K562 (cell line): ENCODE results near the gene HOXA13. TPM values are rescaled to one million over a fixed set of nuclear protein-coding genes. Genes with fewer than 3 reads are reported as not detected.

Experiments
- ATAC-seq: fragments of 200-7000 bp; cut with Tn5 transposase; 3 replicates; pipeline ENCODE4 v1.9.1; 2020; ENCODE audit warnings: moderate library complexity
- BruUV-seq: library from RNA; stranded (reverse); fragments of 400-500 nt; replicated peaks from 2 replicates; lab custom pipeline; 2021; lab: Mats Ljungman, UMichigan
- CTCF ChIA-PET: fragments of 300-600 bp; formaldehyde crosslinking; extraction: SDS; loops from one replicate; lab custom pipeline; 2021; ENCODE audit warnings: low intra/inter-chr PET ratio; lab: Yijun Ruan, JAX
- POLR2A ChIA-PET: fragments of 300-600, 350-650 bp; sonication (Branson Sonifier 250); formaldehyde crosslinking; extraction: SDS; loops from one replicate; lab custom pipeline; 2021; ENCODE audit warnings: antibody characterized with exemption, inconsistent platforms; lab: Yijun Ruan, JAX
- DNase-seq, 4 experiments: peaks; one replicate each; pipeline versions ENCODE4 v3.0.0 to v3.0.0-alpha.2; 2011 to 2018; ENCODE audit warnings: low spot score in 3 of 4, mixed read lengths in 3 of 4; ENCODE audit errors: extremely low read depth in 1 of 4
- FAIRE-seq: peaks from 2 replicates; lab custom pipeline; 2011; peaks lifted over from hg19 to GRCh38; lab: Jason Lieb, UNC
- H2AFZ ChIP-seq: 2 replicates; pipeline ENCODE4 v1.6.0; 2011; ENCODE audit warnings: low read depth, low read length, control low read depth, inconsistent platforms
- H3K27ac ChIP-seq: fragments of 200-600 bp; 3 replicates; pipeline ENCODE4 v1.8.0; 2011; ENCODE audit warnings: low read depth, mild to moderate bottlenecking, control low read depth, inconsistent platforms, low read length, moderate library complexity, mixed read lengths; ENCODE audit errors: extremely low read depth
- H3K27me3 ChIP-seq, 2 experiments: fragments of 300-600 bp in 1 of 2; 2 replicates in 1 of 2; 3 replicates in 1 of 2; pipeline versions ENCODE4 v1.6.0 to v1.8.0; 2011; ENCODE audit warnings: inconsistent platforms in 2 of 2, low read length in 2 of 2, mild to moderate bottlenecking in 1 of 2, mixed read lengths in 1 of 2, moderate library complexity in 1 of 2; ENCODE audit not compliant: control insufficient read depth in 2 of 2, insufficient read depth in 2 of 2
- H3K36me3 ChIP-seq: fragments of 300-600 bp; 3 replicates; pipeline ENCODE4 v1.8.0; 2011; ENCODE audit warnings: mild to moderate bottlenecking, low read length, inconsistent platforms; ENCODE audit not compliant: control insufficient read depth, insufficient read depth
- H3K4me1 ChIP-seq, 2 experiments: fragments of 200-600 bp in 1 of 2; replicated peaks in 1 of 2; 2 replicates in 1 of 2; 3 replicates in 1 of 2; pipeline versions ENCODE4 v1.5.1 to v1.8.0; 2011; ENCODE audit warnings: inconsistent platforms in 2 of 2, low read length in 2 of 2, mild to moderate bottlenecking in 1 of 2, mixed read lengths in 1 of 2, moderate library complexity in 1 of 2; ENCODE audit not compliant: control insufficient read depth in 2 of 2, insufficient read depth in 2 of 2
- H3K4me2 ChIP-seq: 2 replicates; pipeline ENCODE4 v1.6.1; 2011; ENCODE audit warnings: low read length, control low read depth, inconsistent platforms, mixed read lengths; ENCODE audit not compliant: insufficient read depth
- H3K4me3 ChIP-seq: fragments of 200-600 bp; sonication (generic), shearing (Covaris generic); 2 replicates; pipeline ENCODE4 v1.5.1; 2016; ENCODE audit warnings: control low read depth, inconsistent platforms
- H3K79me2 ChIP-seq: fragments of 200-600 bp; 3 replicates; pipeline ENCODE4 v1.8.0; 2011; ENCODE audit warnings: low read length, inconsistent platforms; ENCODE audit not compliant: control insufficient read depth, insufficient read depth
- H3K9ac ChIP-seq, 2 experiments: 2 replicates each; pipeline versions ENCODE4 v1.6.0 to v1.6.1; 2011; ENCODE audit warnings: low read depth in 2 of 2, low read length in 2 of 2, control low read depth in 1 of 2, inconsistent platforms in 1 of 2, mild to moderate bottlenecking in 1 of 2, mixed read lengths in 1 of 2; ENCODE audit not compliant: insufficient read depth in 1 of 2
- H3K9me1 ChIP-seq: one replicate; pipeline ENCODE4 v1.6.0; 2011; ENCODE audit warnings: inconsistent platforms, mild to moderate bottlenecking, low read length, moderate library complexity; ENCODE audit not compliant: control insufficient read depth, insufficient read depth
- H3K9me3 ChIP-seq: replicated peaks from 2 replicates; pipeline ENCODE4 v1.5.1; 2011; ENCODE audit warnings: low read depth, low read length, inconsistent platforms; ENCODE audit not compliant: control insufficient read depth, insufficient read depth
- H4K20me1 ChIP-seq: replicated peaks from 2 replicates; pipeline ENCODE4 v1.6.1; 2011; ENCODE audit warnings: low read length, inconsistent platforms, mixed read lengths; ENCODE audit not compliant: control insufficient read depth, insufficient read depth
- CREBBP ChIP-seq: IDR thresholded peaks from one replicate; pipeline ENCODE4 v1.6.1; 2012; ENCODE audit warnings: low read depth, mild to moderate bottlenecking, control low read depth, inconsistent platforms, low read length
- ETV1 ChIP-seq: fragments of 450-650 bp; conservative IDR thresholded peaks from 2 replicates; pipeline ENCODE4 v1.6.1; 2016; ENCODE audit warnings: missing genetic modification characterization, control low read depth, low read depth, missing compliant biosample characterization
- MCM7 ChIP-seq, 2 experiments: fragments of 450-650 bp; IDR thresholded peaks; 2 replicates each; pipeline ENCODE4 v1.6.1; 2016 to 2018
- MXI1 ChIP-seq: IDR thresholded peaks from 2 replicates; pipeline ENCODE4 v1.6.1; 2011; ENCODE audit warnings: low read depth, mild to moderate bottlenecking, improper control_type of control experiment, low read length
- MYC ChIP-seq, 2 experiments: fragments of 250-450 bp in 1 of 2; sonication (Bioruptor Pico) in 1 of 2; IDR thresholded peaks; 2 replicates each; pipeline versions ENCODE4 v1.5.1 to v1.6.1; 2012 to 2021; ENCODE audit warnings: low read depth in 2 of 2, borderline replicate concordance in 1 of 2, improper control_type of control experiment in 1 of 2, low read length in 1 of 2, mild to moderate bottlenecking in 1 of 2, moderate library complexity in 1 of 2
- PHTF2 ChIP-seq: fragments of 250-450 bp; sonication (Bioruptor Pico); IDR thresholded peaks from 2 replicates; pipeline ENCODE4 v1.5.0; 2021; ENCODE audit warnings: mild to moderate bottlenecking
- POLR2A ChIP-seq: fragments of 450-650 bp; conservative IDR thresholded peaks from 2 replicates; pipeline ENCODE4 v1.6.1; 2016
- SMARCB1 ChIP-seq: IDR thresholded peaks from 2 replicates; pipeline ENCODE4 v1.6.1; 2011; ENCODE audit warnings: improper control_type of control experiment, low read depth; ENCODE audit not compliant: insufficient read length
- SREBF1 ChIP-seq: fragments of 150-350 bp; IDR thresholded peaks from 2 replicates; pipeline ENCODE4 v1.6.1; 2014; ENCODE audit warnings: antibody characterized with exemption, low read depth, low read length, borderline replicate concordance
- TARDBP ChIP-seq: fragments of 450-650 bp; IDR thresholded peaks from 2 replicates; pipeline ENCODE4 v1.6.1; 2016
- TGIF2 ChIP-seq: sonication (generic); formaldehyde crosslinking; IDR thresholded peaks from 2 replicates; pipeline ENCODE4 v1.8.1; 2022; ENCODE audit warnings: mild to moderate bottlenecking, missing genetic modification reagents, moderate library complexity
- ZKSCAN3 ChIP-seq: fragments of 250-450 bp; sonication (Bioruptor Pico); IDR thresholded peaks from 2 replicates; pipeline ENCODE4 v1.4.0; 2020
- ZNF12 ChIP-seq: sonication (generic); formaldehyde crosslinking; IDR thresholded peaks from 2 replicates; pipeline ENCODE4 v1.4.0; 2020; ENCODE audit warnings: mild to moderate bottlenecking, missing genetic modification reagents
- ZSCAN32 ChIP-seq: fragments of 450-650 bp; formaldehyde crosslinking; IDR thresholded peaks from 2 replicates; pipeline ENCODE4 v1.4.0; 2020; ENCODE audit warnings: mild to moderate bottlenecking, moderate library complexity
- WGBS: fragments of 100-300 bp; shearing (Covaris generic); methylation state at CpG from one replicate; pipeline ENCODE4 v1.1.6; 2016; ENCODE audit warnings: low coverage, mixed read lengths; ENCODE audit not compliant: insufficient coverage; ENCODE audit errors: missing lambda C conversion rate; 5-methylcytosine and 5-hydroxymethylcytosine counted together
- in situ Hi-C: fragments of 300-500 bp; cut with MboI; formaldehyde crosslinking; loops from 4 replicates; pipeline ENCODE4 v1.15.0; 2018; ENCODE audit warnings: inconsistent platforms, mixed read lengths
- intact Hi-C: fragments of 100-400 bp; cut with micrococcal nuclease; formaldehyde crosslinking; loops from 2 replicates; pipeline ENCODE4 v1.14.2; 2022
- polyA plus RNA-seq, 8 experiments: library from polyadenylated mRNA; depleted of rRNA in 4 of 8; stranded (reverse) in 5 of 8; unstranded in 3 of 8; fragments of >200 nt; fragmentation: Nextera tagmentation in 2 of 8; fragmentation: Illumina TruSeq in 1 of 8; extraction: Ambion mirVana in 2 of 8; extraction: Trizol in 1 of 8; gene quantifications; 2 replicates each; pipeline versions ENCODE4 v1.2.1 to v1.2.3, GENCODE V29; 2011 to 2014; ENCODE audit warnings: inconsistent platforms in 1 of 8, missing spikeins in 1 of 8
- total RNA-seq, 7 experiments: library from RNA; depleted of rRNA in 6 of 7; stranded (reverse); fragments of >200 nt in 6 of 7; fragmentation: Illumina TruSeq in 2 of 7; extraction: Trizol in 2 of 7; gene quantifications; 2 replicates each; pipeline versions ENCODE4 v1.2.1 to v1.2.3, GENCODE V29; 2011 to 2021; ENCODE audit warnings: low replicate concordance in 1 of 7
- TF ChIP-seq, protein P1 (sequence below): fragments of 450-650 bp; formaldehyde crosslinking; IDR thresholded peaks from 2 replicates; pipeline ENCODE4 v1.4.0; 2020; ENCODE audit warnings: mild to moderate bottlenecking, mixed read lengths
- TF ChIP-seq, protein P2 (sequence below): fragments of 250-450 bp; sonication (Bioruptor Pico); IDR thresholded peaks from 2 replicates; pipeline ENCODE4 v1.8.0; 2021; ENCODE audit warnings: borderline replicate concordance, mild to moderate bottlenecking, moderate library complexity; ENCODE audit not compliant: poor library complexity, severe bottlenecking
- TF ChIP-seq, protein P3 (sequence below): fragments of 450-650 bp; formaldehyde crosslinking; conservative IDR thresholded peaks from 2 replicates; pipeline ENCODE4 v1.4.0; 2022; ENCODE audit warnings: mild to moderate bottlenecking, missing genetic modification characterization
- TF ChIP-seq, protein P4 (sequence below): sonication (generic); formaldehyde crosslinking; IDR thresholded peaks from 2 replicates; pipeline ENCODE4 v1.8.1; 2023; ENCODE audit warnings: mild to moderate bottlenecking, missing genetic modification reagents

The HOXA13 gene
- total and polyA plus RNA-seq, 9 of the 15 experiments (the other 6 are each of a cell fraction or from before 2014, with no cell fraction given) = not detected

DNA sequence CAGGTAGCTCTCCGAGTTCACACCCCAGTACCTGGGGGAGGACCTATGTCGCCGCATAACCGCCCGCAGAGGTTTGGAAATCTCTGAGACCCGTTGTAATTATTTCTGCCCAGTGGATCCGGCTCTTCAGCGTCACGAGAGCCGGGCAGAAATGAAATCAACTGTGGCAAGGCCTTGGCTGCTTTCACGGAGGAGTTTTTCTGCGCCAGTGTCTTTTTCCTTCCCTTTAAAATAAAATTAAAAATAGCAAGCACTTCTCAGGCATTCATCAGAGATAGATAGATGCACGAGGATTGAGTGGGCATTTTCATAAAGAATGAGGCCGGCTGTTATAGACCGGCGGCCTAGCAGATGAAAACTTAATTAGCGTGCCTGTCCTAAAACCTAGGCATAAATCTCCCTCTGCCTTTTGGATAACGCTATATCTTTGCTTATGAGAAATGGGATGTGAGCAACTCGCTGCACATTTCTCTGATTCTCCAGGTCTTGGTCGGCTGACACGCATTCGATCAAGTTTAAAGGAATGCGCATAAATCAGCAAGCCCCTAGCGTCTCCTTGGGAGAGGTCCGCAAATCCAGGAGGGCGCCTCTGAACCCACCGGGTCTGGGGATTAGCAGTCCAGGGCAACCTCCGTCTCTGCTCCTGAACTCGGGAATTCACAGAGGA is 6.4 kb downstream of the HOXA13 start:
- no peak overlapping the region for H3K4me3 ChIP-seq
- in situ Hi-C loops (no loop called here), intact Hi-C loops (no loop called here)
- FAIRE-seq = no peak
- no peaks in the 10 kb centered on the region for H3K36me3 ChIP-seq
- peaks cover 0 to 13% of the 10 kb centered on the region in 2 experiments; a peak in 2 of 5 replicates for H3K4me1 ChIP-seq
- H4K20me1 ChIP-seq = no peaks in the 10 kb centered on the region
- no peaks in the 10 kb centered on the region for H3K79me2 ChIP-seq
- WGBS = 28% methylated on average over 29 of the region's 29 CpGs
- H3K27ac ChIP-seq = no peak overlapping the region
- H3K4me2 ChIP-seq = no peak overlapping the region
- POLR2A ChIA-PET = no interaction called here
- no peak for ATAC-seq
- no peak overlapping the region for H3K9ac ChIP-seq
- TF ChIP-seq, protein P1, sequence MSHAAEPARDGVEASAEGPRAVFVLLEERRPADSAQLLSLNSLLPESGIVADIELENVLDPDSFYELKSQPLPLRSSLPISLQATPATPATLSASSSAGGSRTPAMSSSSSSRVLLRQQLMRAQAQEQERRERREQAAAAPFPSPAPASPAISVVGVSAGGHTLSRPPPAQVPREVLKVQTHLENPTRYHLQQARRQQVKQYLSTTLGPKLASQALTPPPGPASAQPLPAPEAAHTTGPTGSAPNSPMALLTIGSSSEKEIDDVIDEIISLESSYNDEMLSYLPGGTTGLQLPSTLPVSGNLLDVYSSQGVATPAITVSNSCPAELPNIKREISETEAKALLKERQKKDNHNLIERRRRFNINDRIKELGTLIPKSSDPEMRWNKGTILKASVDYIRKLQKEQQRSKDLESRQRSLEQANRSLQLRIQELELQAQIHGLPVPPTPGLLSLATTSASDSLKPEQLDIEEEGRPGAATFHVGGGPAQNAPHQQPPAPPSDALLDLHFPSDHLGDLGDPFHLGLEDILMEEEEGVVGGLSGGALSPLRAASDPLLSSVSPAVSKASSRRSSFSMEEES (CRISPR knock-in tag) = no peak
- TF ChIP-seq, protein P2, sequence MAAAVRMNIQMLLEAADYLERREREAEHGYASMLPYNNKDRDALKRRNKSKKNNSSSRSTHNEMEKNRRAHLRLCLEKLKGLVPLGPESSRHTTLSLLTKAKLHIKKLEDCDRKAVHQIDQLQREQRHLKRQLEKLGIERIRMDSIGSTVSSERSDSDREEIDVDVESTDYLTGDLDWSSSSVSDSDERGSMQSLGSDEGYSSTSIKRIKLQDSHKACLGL = no peak
- TF ChIP-seq MXI1 (no peak), MCM7 (IDR thresholded peaks at IDR 0.05) (no peak), ZNF12 (CRISPR knock-in tag) (no peak), MYC (IDR thresholded peaks at IDR 0.05; ENCODE audit: low read depth, low read length) (no peak), MYC (CRISPR knock-in tag; IDR thresholded peaks at IDR 0.05; ENCODE audit: borderline replicate concordance, low read depth) (no peak), TGIF2 (no peak), ZKSCAN3 (CRISPR knock-in tag) (no peak), CREBBP (no peak), TARDBP (no peak), POLR2A (no peak), SREBF1 (no peak), ETV1 (no peak), ZSCAN32 (CRISPR knock-in tag) (no peak), PHTF2 (no peak), SMARCB1 (no peak)
- TF ChIP-seq, protein P3, sequence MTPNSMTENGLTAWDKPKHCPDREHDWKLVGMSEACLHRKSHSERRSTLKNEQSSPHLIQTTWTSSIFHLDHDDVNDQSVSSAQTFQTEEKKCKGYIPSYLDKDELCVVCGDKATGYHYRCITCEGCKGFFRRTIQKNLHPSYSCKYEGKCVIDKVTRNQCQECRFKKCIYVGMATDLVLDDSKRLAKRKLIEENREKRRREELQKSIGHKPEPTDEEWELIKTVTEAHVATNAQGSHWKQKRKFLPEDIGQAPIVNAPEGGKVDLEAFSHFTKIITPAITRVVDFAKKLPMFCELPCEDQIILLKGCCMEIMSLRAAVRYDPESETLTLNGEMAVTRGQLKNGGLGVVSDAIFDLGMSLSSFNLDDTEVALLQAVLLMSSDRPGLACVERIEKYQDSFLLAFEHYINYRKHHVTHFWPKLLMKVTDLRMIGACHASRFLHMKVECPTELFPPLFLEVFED (CRISPR knock-in tag) = no peak
- TF ChIP-seq, protein P4, sequence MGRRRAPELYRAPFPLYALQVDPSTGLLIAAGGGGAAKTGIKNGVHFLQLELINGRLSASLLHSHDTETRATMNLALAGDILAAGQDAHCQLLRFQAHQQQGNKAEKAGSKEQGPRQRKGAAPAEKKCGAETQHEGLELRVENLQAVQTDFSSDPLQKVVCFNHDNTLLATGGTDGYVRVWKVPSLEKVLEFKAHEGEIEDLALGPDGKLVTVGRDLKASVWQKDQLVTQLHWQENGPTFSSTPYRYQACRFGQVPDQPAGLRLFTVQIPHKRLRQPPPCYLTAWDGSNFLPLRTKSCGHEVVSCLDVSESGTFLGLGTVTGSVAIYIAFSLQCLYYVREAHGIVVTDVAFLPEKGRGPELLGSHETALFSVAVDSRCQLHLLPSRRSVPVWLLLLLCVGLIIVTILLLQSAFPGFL (CRISPR knock-in tag) = no peak
- no TSS peak for BruUV-seq
- H3K9me1 ChIP-seq = no peaks in the 10 kb centered on the region
- H3K9me3 ChIP-seq = no peaks in the 10 kb centered on the region
- no peak for DNase-seq
- H2AFZ ChIP-seq = no peak overlapping the region
- peaks cover 25 to 52% of the 10 kb centered on the region in 2 experiments for H3K27me3 ChIP-seq
- CTCF ChIA-PET = no interaction called here
